Progenitor cell of endocrine pancreas (in vitro differentiated cells): ENCODE results near the gene PCDHGA10. TPM values are rescaled to one million over a fixed set of nuclear protein-coding genes. Genes with fewer than 3 reads are reported as not detected.
"Not testable (repeated sequence)": the region's sequence is repeated elsewhere in the genome, so short reads cannot be mapped to it uniquely, and the experiment has no call there.

Experiments used
- DNase-seq: peaks from one replicate; pipeline ENCODE4 v3.0.0; 2021; ENCODE audit warnings: low spot score; ENCODE audit not compliant: unreplicated experiment
- H3K27ac Mint-ChIP-seq: 2 replicates; pipeline ENCODE4 v1.8.0; 2021; ENCODE audit warnings: mild to moderate bottlenecking, moderate library complexity, mixed read lengths
- H3K27me3 Mint-ChIP-seq: 2 replicates; pipeline ENCODE4 v1.8.0; 2021; ENCODE audit warnings: mixed read lengths
- H3K36me3 Mint-ChIP-seq: 2 replicates; pipeline ENCODE4 v1.8.0; 2022; ENCODE audit warnings: mixed read lengths; ENCODE audit not compliant: insufficient read depth
- H3K4me1 Mint-ChIP-seq: 2 replicates; pipeline ENCODE4 v1.8.0; 2021; ENCODE audit warnings: low read depth, mixed read lengths
- H3K4me3 Mint-ChIP-seq: 2 replicates; pipeline ENCODE4 v1.8.0; 2021; ENCODE audit warnings: low read depth, mild to moderate bottlenecking, moderate library complexity, mixed read lengths
- H3K9me3 Mint-ChIP-seq: 2 replicates; pipeline ENCODE4 v1.8.0; 2021; ENCODE audit warnings: low read depth, mixed read lengths
- total RNA-seq: library from RNA; stranded (reverse); gene quantifications from 2 replicates; pipeline ENCODE4 v1.2.1, GENCODE V29; 2021
- TF ChIP-seq, protein P1 (sequence below): fragments of 200-600 bp; sonication (generic); IDR thresholded peaks from one replicate; pipeline ENCODE4 v1.5.0; 2021; ENCODE audit warnings: antibody characterized with exemption, mild to moderate bottlenecking; ENCODE audit not compliant: unreplicated experiment

The PCDHGA10 gene
- total RNA-seq, 1 donor from 2014 or later: 14.6 TPM

DNA sequence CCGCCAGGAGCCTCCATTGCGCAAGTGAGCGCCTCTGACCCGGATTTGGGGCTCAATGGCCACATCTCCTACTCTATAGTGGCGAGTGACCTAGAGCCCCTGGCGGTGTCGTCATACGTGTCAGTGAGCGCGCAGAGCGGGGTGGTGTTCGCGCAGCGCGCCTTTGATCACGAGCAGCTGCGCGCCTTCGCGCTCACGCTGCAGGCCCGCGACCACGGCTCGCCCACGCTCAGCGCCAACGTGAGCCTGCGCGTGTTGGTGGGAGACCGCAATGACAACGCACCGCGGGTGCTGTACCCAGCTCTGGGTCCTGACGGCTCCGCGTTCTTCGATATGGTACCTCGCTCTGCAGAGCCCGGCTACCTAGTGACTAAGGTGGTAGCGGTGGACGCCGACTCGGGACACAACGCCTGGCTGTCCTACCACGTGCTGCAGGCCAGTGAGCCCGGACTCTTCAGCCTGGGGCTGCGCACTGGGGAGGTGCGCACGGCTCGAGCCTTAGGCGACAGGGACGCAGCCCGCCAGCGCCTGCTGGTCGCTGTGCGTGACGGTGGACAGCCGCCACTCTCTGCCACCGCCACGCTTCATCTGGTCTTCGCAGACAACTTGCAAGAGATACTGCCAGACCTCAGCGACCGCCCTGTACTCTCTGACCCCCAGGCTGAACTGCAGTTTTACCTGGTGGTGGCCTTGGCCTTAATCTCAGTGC lies 3.0 kb upstream of the PCDHGA10 start:
- Mint-ChIP-seq H3K27me3 (no peaks in the 10 kb centered on the region), H3K27ac (peak overlapping the region; percentile 93), H3K36me3 (peaks cover 57% of the 10 kb centered on the region), H3K9me3 (peaks cover 44% of the 10 kb centered on the region), H3K4me3 (no peak overlapping the region), H3K4me1 (peaks cover 2% of the 10 kb centered on the region)
- no peak for DNase-seq
- TF ChIP-seq, protein P1, sequence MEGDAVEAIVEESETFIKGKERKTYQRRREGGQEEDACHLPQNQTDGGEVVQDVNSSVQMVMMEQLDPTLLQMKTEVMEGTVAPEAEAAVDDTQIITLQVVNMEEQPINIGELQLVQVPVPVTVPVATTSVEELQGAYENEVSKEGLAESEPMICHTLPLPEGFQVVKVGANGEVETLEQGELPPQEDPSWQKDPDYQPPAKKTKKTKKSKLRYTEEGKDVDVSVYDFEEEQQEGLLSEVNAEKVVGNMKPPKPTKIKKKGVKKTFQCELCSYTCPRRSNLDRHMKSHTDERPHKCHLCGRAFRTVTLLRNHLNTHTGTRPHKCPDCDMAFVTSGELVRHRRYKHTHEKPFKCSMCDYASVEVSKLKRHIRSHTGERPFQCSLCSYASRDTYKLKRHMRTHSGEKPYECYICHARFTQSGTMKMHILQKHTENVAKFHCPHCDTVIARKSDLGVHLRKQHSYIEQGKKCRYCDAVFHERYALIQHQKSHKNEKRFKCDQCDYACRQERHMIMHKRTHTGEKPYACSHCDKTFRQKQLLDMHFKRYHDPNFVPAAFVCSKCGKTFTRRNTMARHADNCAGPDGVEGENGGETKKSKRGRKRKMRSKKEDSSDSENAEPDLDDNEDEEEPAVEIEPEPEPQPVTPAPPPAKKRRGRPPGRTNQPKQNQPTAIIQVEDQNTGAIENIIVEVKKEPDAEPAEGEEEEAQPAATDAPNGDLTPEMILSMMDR: no peak

- H3K4me1 Mint-ChIP-seq: peaks cover 2% of the 10 kb centered on the region
- H3K36me3 Mint-ChIP-seq: peaks cover 62% of the 10 kb centered on the region
- no peak overlapping the region for H3K4me3 Mint-ChIP-seq
- no peak for DNase-seq
- H3K9me3 Mint-ChIP-seq: peaks cover 48% of the 10 kb centered on the region
- H3K27ac Mint-ChIP-seq: no peak overlapping the region
- H3K27me3 Mint-ChIP-seq: no peaks in the 10 kb centered on the region
- TF ChIP-seq, protein P1: no peak
Observed at GRCh38 chr5:141411575-141411974, 1.2 kb upstream of the PCDHGA10 start.

DNA sequence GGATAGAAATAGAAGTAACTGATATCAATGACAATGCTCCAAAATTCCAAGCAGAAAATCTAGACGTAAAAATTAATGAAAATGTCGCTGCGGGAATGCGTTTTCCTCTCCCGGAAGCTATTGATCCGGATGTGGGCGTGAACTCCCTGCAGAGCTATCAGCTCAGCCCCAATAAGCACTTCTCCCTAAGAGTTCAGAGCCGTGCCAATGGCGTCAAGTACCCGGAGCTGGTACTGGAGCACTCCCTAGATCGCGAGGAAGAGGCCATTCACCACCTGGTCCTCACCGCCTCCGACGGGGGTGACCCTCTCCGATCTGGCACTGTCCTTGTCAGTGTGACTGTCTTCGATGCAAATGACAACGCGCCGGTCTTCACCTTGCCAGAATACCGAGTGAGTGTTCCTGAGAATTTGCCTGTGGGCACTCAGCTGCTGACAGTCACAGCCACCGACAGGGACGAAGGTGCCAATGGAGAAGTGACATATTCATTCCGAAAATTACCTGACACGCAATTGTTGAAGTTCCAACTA lies 818 bp downstream of the PCDHGA10 start:
- Mint-ChIP-seq H3K36me3 (peaks cover 66% of the 10 kb centered on the region), H3K27me3 (no peaks in the 10 kb centered on the region), H3K27ac (peak overlapping the region; percentile 96), H3K9me3 (peaks cover 48% of the 10 kb centered on the region), H3K4me1 (no peaks in the 10 kb centered on the region), H3K4me3 (peak overlapping the region; percentile 80)
- DNase-seq: no peak
- TF ChIP-seq, protein P1: no peak

DNA sequence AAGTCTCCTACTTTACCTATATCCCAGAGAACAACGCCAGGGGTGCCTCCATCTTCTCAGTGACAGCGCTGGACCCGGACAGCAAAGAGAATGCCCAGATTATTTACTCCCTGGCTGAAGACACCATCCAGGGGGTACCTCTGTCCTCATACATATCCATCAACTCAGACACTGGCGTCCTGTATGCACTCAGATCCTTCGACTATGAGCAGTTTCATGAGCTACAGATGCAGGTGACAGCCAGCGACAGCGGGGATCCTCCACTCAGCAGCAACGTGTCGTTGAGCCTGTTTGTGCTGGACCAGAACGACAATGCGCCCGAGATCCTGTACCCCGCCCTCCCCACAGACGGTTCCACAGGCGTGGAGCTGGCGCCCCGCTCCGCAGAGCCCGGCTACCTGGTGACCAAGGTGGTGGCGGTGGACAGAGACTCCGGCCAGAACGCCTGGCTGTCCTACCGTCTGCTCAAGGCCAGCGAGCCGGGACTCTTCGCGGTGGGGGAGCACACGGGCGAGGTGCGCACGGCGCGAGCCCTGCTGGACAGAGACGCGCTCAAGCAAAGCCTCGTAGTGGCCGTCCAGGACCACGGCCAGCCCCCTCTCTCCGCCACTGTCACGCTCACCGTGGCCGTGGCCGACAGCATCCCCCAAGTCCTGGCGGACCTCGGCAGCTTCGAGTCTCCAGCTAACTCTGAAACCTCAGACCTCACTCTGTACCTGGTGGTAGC lies 1.9 kb downstream of the PCDHGA10 start:
- peaks cover 45% of the 10 kb centered on the region for H3K9me3 Mint-ChIP-seq
- not testable (repeated sequence) for H3K4me3 Mint-ChIP-seq

GRCh38 chr5:141415275-141415618 lies 2.5 kb downstream of the PCDHGA10 start:
- not testable (repeated sequence) for H3K27me3 Mint-ChIP-seq, H3K27ac Mint-ChIP-seq, H3K4me1 Mint-ChIP-seq, H3K4me3 Mint-ChIP-seq, DNase-seq
- peaks cover 46% of the 10 kb centered on the region for H3K9me3 Mint-ChIP-seq
- peaks cover 65% of the 10 kb centered on the region for H3K36me3 Mint-ChIP-seq

More for the DNA sequence above, 1.9 kb downstream of the PCDHGA10 start:
- not testable (repeated sequence) for DNase-seq, H3K27me3 Mint-ChIP-seq, H3K4me1 Mint-ChIP-seq
- peaks cover 63% of the 10 kb centered on the region for H3K36me3 Mint-ChIP-seq
- peak overlapping the region; percentile 39 for H3K27ac Mint-ChIP-seq

- H3K9me3 Mint-ChIP-seq: peaks cover 51% of the 10 kb centered on the region
- H3K27me3 Mint-ChIP-seq, H3K4me1 Mint-ChIP-seq, DNase-seq: not testable (repeated sequence)
- peak within 1 kb of the TSS; percentile 62 for H3K4me3 Mint-ChIP-seq
- TF ChIP-seq, protein P1: peak; percentile 25
- H3K36me3 Mint-ChIP-seq: peaks cover 72% of the 10 kb centered on the region
- peak within 1 kb of the TSS; percentile 91 for H3K27ac Mint-ChIP-seq
Observed at GRCh38 chr5:141417494-141418172, 4.8 kb downstream of the PCDHGA10 start, which contains the start of gene PCDHGB7. TSS of gene PCDHGB7 (plus strand) at chr5:141417677. CDS start at chr5:141417860, 183 bp downstream.
